HPDE6-E6E7 (cell line): ENCODE data around the gene ARHGAP10.

Experiments used
- DNase-seq: peaks from one replicate; pipeline ENCODE4 v3.0.0; 2011; ENCODE audit warnings: missing footprints; ENCODE audit errors: extremely low spot score

Gene ARHGAP10

GRCh38 chr4:147732518-147733235, 789 bp downstream of the ARHGAP10 start:
- no peak for DNase-seq

- no peak for DNase-seq
Measured at GRCh38 chr4:147733716-147734344, 1.9 kb downstream of the ARHGAP10 start.

- DNase-seq = no peak
Measured at GRCh38 chr4:147734496-147734895, 2.6 kb downstream of the ARHGAP10 start.

- DNase-seq = no peak
Measured at GRCh38 chr4:147735413-147736301, 3.8 kb downstream of the ARHGAP10 start.

- no peak for DNase-seq
Measured at GRCh38 chr4:147736458-147736857, 4.6 kb downstream of the ARHGAP10 start.

- DNase-seq = no peak
Measured at GRCh38 chr4:147737623-147738022, 5.7 kb downstream of the ARHGAP10 start.

GRCh38 chr4:147739239-147739823, 7.4 kb downstream of the ARHGAP10 start:
- DNase-seq = no peak

- no peak for DNase-seq
Measured at GRCh38 chr4:147740176-147740575, 8.3 kb downstream of the ARHGAP10 start.

GRCh38 chr4:147741190-147741788, 9.4 kb downstream of the ARHGAP10 start:
- no peak for DNase-seq

- DNase-seq = no peak
Measured at GRCh38 chr4:147747787-147748454, 16.0 kb downstream of the ARHGAP10 start.

GRCh38 chr4:147749811-147750321, 18.0 kb downstream of the ARHGAP10 start:
- no peak for DNase-seq

- DNase-seq = no peak
Measured at GRCh38 chr4:147753047-147753446, 21.2 kb downstream of the ARHGAP10 start.

- no peak for DNase-seq
Measured at GRCh38 chr4:147754037-147754445, 22.2 kb downstream of the ARHGAP10 start.

- DNase-seq = no peak
Measured at GRCh38 chr4:147755561-147756295, 23.8 kb downstream of the ARHGAP10 start.

- DNase-seq = no peak
Measured at GRCh38 chr4:147756417-147756816, 24.5 kb downstream of the ARHGAP10 start.

- no peak for DNase-seq
Measured at GRCh38 chr4:147760176-147760575, 28.3 kb downstream of the ARHGAP10 start.

- DNase-seq = no peak
Measured at GRCh38 chr4:147760695-147761094, 28.8 kb downstream of the ARHGAP10 start.

GRCh38 chr4:147761218-147761883, 29.5 kb downstream of the ARHGAP10 start:
- no peak for DNase-seq

- no peak for DNase-seq
Measured at GRCh38 chr4:147764337-147764736, 32.4 kb downstream of the ARHGAP10 start.

- no peak for DNase-seq
Measured at GRCh38 chr4:147765121-147765529, 33.2 kb downstream of the ARHGAP10 start.
